Mononuclear cell (primary cell): ENCODE measurements around the gene HRC. TPM values are rescaled to one million over a fixed set of nuclear protein-coding genes. Genes with fewer than 3 reads are reported as not detected.
"Not testable (repeated sequence)": the region's sequence is repeated elsewhere in the genome, so short reads cannot be mapped to it uniquely, and the experiment has no call there.

Experiments
- H3K27me3 ChIP-seq: 2 replicates; pipeline ENCODE4 v1.6.0; 2011; ENCODE audit warnings: low read length, control low read depth; ENCODE audit not compliant: insufficient read depth
- H3K4me1 ChIP-seq: 2 replicates; pipeline ENCODE4 v1.5.1; 2011; ENCODE audit warnings: mild to moderate bottlenecking, low read length, control low read depth; ENCODE audit not compliant: insufficient read depth
- H3K4me3 ChIP-seq: 2 replicates; pipeline ENCODE4 v1.5.1; 2011; ENCODE audit warnings: mild to moderate bottlenecking, low read length, moderate library complexity
- H3K9me3 ChIP-seq: 2 replicates; pipeline ENCODE4 v1.5.1; 2011; ENCODE audit warnings: low read depth, mild to moderate bottlenecking, control low read depth, low read length
- total RNA-seq: library from RNA; depleted of rRNA; stranded (reverse); fragments of >200 nt; gene quantifications from one replicate; pipeline ENCODE4 v1.2.3, GENCODE V29; 2012

The HRC gene
- total RNA-seq = not detected

GRCh38 chr19:49155005-49155819, at the start of gene HRC:
Gene HRC, minus strand, starts transcription at chr19:49155396. Its CDS starts 159 bp downstream, at chr19:49155237.
- peaks cover 33% of the 10 kb centered on the region for H3K27me3 ChIP-seq
- peaks cover 27% of the 10 kb centered on the region for H3K4me1 ChIP-seq
- H3K4me3 ChIP-seq = no peak within 1 kb of the TSS
- no peaks in the 10 kb centered on the region for H3K9me3 ChIP-seq

DNA sequence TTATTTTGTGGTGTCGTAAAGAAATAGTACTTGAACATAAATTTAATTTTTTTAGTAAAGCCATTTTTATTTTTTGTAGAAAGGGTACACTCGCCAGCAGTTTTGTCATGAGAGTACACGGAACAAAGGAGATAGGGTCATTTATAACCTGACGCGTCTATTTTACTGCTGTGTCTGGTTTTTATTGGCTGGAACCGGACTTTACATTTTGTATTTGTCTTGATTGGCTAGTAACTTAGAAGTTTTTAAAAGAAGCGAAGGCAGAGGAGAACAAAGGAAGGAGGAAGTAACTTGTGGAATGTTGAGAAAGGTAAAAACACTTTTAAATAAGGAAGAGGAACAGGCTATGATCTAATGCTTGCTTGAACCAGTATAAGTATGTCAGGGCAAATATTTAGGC, 45.8 kb upstream of the HRC start:
- Histone ChIP-seq H3K9me3 (no peaks in the 10 kb centered on the region), H3K4me3 (no peak overlapping the region), H3K4me1 (peaks cover 18% of the 10 kb centered on the region), H3K27me3 (no peaks in the 10 kb centered on the region)

GRCh38 chr19:49200238-49200862, 45.2 kb upstream of the HRC start:
- Histone ChIP-seq H3K4me1 (peaks cover 18% of the 10 kb centered on the region), H3K9me3 (no peaks in the 10 kb centered on the region), H3K4me3 (no peak overlapping the region), H3K27me3 (no peaks in the 10 kb centered on the region)

DNA sequence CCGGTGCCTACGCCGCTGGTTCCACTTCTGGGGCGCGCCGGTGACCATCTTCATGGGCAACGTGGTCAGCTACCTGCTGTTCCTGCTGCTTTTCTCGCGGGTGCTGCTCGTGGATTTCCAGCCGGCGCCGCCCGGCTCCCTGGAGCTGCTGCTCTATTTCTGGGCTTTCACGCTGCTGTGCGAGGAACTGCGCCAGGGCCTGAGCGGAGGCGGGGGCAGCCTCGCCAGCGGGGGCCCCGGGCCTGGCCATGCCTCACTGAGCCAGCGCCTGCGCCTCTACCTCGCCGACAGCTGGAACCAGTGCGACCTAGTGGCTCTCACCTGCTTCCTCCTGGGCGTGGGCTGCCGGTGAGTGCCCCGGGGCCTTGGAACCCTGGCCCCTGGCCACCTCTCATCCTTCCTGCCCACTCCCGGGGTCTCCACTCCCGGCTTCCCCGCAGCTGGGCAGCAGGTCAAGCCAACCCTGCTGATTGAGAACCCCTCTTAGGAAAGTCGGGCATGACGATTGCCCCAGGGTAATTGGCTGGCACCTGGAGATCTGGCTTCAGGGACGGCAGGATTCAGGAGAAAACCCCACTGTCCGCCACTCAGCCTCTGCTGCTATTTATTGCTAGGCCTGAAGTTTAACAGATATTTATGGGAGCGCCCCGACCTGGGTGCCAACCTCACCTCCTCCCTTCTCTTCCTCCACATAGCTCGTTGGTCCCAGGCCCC, 41.5 kb upstream of the HRC start:
- H3K4me3 ChIP-seq = no peak overlapping the region

GRCh38 chr19:49194408-49194807, 39.2 kb upstream of the HRC start:
- Histone ChIP-seq H3K4me3 (no peak overlapping the region), H3K27me3 (no peaks in the 10 kb centered on the region), H3K9me3 (no peaks in the 10 kb centered on the region), H3K4me1 (peaks cover 3% of the 10 kb centered on the region)

More for the DNA sequence above, 41.5 kb upstream of the HRC start:
- Histone ChIP-seq H3K27me3 (no peaks in the 10 kb centered on the region), H3K4me1 (peaks cover 10% of the 10 kb centered on the region), H3K9me3 (no peaks in the 10 kb centered on the region)

- Histone ChIP-seq H3K27me3 (no peaks in the 10 kb centered on the region), H3K9me3 (no peaks in the 10 kb centered on the region), H3K4me3 (no peak overlapping the region), H3K4me1 (peaks cover 6% of the 10 kb centered on the region)
Observed at GRCh38 chr19:49193822-49194394, 38.7 kb upstream of the HRC start.

DNA sequence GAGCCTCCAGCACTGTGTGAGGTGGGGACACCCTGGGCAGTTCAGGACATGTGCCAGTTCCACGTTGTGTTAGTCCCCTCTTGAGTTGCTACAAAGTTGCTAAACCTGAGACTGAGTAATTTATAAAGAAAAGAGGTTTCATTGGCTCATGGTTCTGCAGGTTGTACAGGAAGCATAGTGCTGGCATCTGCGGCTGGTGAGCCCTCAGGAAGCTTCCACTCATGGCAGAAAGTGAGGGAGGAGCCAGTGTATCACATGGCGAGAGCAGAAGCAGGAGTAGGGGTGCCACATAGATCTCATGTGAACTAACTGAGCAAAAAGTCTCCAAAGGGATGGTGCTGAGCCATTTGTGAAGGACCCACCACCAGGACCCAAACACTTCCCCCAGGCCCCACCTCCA, 35.6 kb upstream of the HRC start:
- Histone ChIP-seq H3K27me3 (no peaks in the 10 kb centered on the region), H3K4me1 (peaks cover 6% of the 10 kb centered on the region), H3K4me3 (no peak overlapping the region), H3K9me3 (no peaks in the 10 kb centered on the region)

GRCh38 chr19:49189259-49189658, 34.1 kb upstream of the HRC start:
- Histone ChIP-seq H3K4me3 (no peak overlapping the region), H3K27me3 (no peaks in the 10 kb centered on the region), H3K4me1 (peaks cover 6% of the 10 kb centered on the region), H3K9me3 (no peaks in the 10 kb centered on the region)

DNA sequence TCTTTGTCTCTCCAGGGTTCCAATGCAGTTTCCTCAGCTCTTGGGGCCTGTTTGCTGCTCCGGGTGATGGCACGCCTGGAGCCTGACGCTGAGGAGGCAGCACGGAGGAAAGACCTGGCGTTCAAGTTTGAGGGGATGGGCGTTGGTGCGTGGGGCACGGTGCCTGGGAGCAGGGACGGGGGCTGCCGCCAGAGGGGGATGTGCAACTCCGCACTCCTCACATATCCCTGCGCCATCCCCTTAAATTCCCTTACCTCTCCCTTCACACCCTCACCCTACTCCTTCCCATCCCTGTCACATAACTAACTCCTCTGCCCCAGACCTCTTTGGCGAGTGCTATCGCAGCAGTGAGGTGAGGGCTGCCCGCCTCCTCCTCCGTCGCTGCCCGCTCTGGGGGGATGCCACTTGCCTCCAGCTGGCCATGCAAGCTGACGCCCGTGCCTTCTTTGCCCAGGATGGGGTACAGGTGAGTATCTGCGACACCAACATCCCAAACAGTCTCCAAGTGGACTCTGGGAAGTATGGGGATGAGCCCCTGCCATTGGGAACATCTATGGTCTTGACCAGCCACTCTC, 33.5 kb upstream of the HRC start:
- peaks cover 6% of the 10 kb centered on the region for H3K4me1 ChIP-seq
- H3K9me3 ChIP-seq = no peaks in the 10 kb centered on the region
- no peaks in the 10 kb centered on the region for H3K27me3 ChIP-seq
- no peak overlapping the region for H3K4me3 ChIP-seq

DNA sequence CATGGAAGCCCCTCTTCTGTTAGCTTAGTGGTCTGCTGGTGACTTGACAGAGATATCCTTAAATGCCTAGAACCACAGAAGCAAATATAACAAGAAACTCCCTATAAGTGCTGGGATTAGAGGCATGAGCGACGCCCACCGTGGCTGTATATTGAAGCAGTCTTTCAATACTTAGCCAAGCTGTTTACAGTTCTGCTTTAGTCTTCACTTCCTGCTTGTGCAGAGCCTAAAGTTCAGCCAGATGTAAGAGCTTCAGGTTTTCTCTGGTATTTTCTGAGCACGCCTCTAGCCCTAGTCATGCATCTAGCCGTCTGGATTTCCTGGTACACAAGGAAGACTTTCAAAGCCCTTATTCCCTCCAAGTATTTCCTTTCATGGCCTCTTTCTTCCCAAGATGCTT, 30.9 kb upstream of the HRC start:
- Histone ChIP-seq H3K27me3 (no peaks in the 10 kb centered on the region), H3K4me3 (no peak overlapping the region), H3K9me3 (no peaks in the 10 kb centered on the region), H3K4me1 (peaks cover 6% of the 10 kb centered on the region)

DNA sequence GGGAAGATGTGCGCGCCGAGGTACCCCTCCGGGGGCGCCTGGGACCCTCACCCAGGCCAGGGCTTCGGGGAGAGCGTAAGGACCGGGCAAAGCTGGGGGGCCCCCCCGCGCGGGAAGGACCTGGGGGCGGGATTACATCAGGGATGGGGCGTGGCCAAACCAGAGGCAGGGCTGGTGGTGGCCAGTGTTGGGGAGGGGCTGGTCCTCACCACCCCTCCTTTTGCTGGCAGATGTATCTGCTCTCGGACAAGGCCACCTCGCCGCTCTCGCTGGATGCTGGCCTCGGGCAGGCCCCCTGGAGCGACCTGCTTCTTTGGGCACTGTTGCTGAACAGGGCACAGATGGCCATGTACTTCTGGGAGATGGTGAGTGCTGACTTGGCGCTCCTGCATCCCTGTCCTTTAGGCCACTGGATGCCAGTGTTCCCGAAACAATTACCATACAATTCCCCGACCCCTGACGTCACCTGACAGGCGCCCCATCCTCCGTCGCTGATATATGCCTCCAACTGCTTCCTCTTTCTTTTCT, 27.7 kb upstream of the HRC start:
- H3K4me3 ChIP-seq = no peak overlapping the region

GRCh38 chr19:49182010-49182847, 27.0 kb upstream of the HRC start:
- not testable (repeated sequence) for H3K9me3 ChIP-seq, H3K4me1 ChIP-seq, H3K4me3 ChIP-seq, H3K27me3 ChIP-seq

More for the DNA sequence above, 27.7 kb upstream of the HRC start:
- H3K9me3 ChIP-seq = no peaks in the 10 kb centered on the region
- H3K27me3 ChIP-seq = no peaks in the 10 kb centered on the region
- H3K4me1 ChIP-seq = no peaks in the 10 kb centered on the region

DNA sequence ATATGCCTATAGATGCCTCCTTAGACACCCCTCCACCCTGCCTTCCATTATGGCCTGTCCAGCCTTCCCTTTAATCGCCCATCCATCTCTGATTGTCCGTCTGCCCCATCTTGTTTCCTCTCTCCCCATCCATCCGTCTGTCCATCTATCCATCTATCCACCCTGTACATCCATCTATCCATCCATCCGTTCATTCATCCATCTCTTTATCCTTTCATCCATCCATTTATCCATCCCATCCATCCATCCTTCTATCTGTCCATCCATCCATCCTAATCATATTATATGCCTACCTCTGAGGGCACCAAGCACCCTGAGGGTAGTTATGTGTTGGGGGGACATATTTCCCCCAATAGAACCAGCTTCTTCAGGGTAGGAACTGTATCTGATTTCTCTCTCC, 25.5 kb upstream of the HRC start:
- H3K27me3 ChIP-seq = no peaks in the 10 kb centered on the region
- no peaks in the 10 kb centered on the region for H3K4me1 ChIP-seq
- no peak overlapping the region for H3K4me3 ChIP-seq
- no peaks in the 10 kb centered on the region for H3K9me3 ChIP-seq

GRCh38 chr19:49173198-49173597, 18.0 kb upstream of the HRC start:
- Histone ChIP-seq H3K27me3 (no peaks in the 10 kb centered on the region), H3K4me1 (no peaks in the 10 kb centered on the region), H3K4me3 (no peak overlapping the region), H3K9me3 (no peaks in the 10 kb centered on the region)
